Testis (tissue), 2 donors: ENCODE data around the gene TTC32.

ENCODE experiments used
- POLR2A ChIP-seq: fragments of 450-650 bp; IDR thresholded peaks from one replicate; pipeline ENCODE4 v1.6.1; 2017; ENCODE audit warnings: antibody characterized with exemption, mild to moderate bottlenecking, moderate library complexity
- TF ChIP-seq, protein P1 (sequence below), 3 experiments: fragments of 450-650 bp in 2 of 3; fragments of 200-600 bp in 1 of 3; sonication (generic) in 1 of 3; IDR thresholded peaks; one replicate each; pipeline ENCODE4 v1.5.1; 2016 to 2019; ENCODE audit warnings: antibody characterized with exemption in 3 of 3, mild to moderate bottlenecking in 2 of 3, moderate library complexity in 1 of 3

GRCh38 chr2:19902216-19902740 lies 495 bp upstream of the TTC32 start:
- TF ChIP-seq, protein P1, sequence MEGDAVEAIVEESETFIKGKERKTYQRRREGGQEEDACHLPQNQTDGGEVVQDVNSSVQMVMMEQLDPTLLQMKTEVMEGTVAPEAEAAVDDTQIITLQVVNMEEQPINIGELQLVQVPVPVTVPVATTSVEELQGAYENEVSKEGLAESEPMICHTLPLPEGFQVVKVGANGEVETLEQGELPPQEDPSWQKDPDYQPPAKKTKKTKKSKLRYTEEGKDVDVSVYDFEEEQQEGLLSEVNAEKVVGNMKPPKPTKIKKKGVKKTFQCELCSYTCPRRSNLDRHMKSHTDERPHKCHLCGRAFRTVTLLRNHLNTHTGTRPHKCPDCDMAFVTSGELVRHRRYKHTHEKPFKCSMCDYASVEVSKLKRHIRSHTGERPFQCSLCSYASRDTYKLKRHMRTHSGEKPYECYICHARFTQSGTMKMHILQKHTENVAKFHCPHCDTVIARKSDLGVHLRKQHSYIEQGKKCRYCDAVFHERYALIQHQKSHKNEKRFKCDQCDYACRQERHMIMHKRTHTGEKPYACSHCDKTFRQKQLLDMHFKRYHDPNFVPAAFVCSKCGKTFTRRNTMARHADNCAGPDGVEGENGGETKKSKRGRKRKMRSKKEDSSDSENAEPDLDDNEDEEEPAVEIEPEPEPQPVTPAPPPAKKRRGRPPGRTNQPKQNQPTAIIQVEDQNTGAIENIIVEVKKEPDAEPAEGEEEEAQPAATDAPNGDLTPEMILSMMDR (IDR thresholded peaks at IDR 0.05), result no peak
- TF ChIP-seq POLR2A, result no peak
